PC-9 (cell line): ENCODE data around the gene MBD3.

ENCODE experiments used
- EZH2 ChIP-seq: fragments of 200-600 bp; sonication (generic); IDR thresholded peaks from 2 replicates; pipeline ENCODE4 v1.8.0; 2017; ENCODE audit warnings: antibody characterized with exemption, low read depth
- TF ChIP-seq, protein P1 (sequence below): fragments of 200-600 bp; sonication (generic); conservative IDR thresholded peaks from 2 replicates; pipeline ENCODE4 v1.6.1; 2017; ENCODE audit warnings: mixed run types, antibody characterized with exemption, mild to moderate bottlenecking, moderate library complexity

- TF ChIP-seq, protein P1, sequence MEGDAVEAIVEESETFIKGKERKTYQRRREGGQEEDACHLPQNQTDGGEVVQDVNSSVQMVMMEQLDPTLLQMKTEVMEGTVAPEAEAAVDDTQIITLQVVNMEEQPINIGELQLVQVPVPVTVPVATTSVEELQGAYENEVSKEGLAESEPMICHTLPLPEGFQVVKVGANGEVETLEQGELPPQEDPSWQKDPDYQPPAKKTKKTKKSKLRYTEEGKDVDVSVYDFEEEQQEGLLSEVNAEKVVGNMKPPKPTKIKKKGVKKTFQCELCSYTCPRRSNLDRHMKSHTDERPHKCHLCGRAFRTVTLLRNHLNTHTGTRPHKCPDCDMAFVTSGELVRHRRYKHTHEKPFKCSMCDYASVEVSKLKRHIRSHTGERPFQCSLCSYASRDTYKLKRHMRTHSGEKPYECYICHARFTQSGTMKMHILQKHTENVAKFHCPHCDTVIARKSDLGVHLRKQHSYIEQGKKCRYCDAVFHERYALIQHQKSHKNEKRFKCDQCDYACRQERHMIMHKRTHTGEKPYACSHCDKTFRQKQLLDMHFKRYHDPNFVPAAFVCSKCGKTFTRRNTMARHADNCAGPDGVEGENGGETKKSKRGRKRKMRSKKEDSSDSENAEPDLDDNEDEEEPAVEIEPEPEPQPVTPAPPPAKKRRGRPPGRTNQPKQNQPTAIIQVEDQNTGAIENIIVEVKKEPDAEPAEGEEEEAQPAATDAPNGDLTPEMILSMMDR, result no peak
- no peak for TF ChIP-seq EZH2
These were observed 21.8 kb downstream of the MBD3 start for GRCh38 chr19:1570836-1571235.
